GM12892 (cell line): Measurements from ENCODE around the gene C10orf90.

Experiments
- POLR2A ChIP-seq: IDR thresholded peaks from 2 replicates; pipeline ENCODE4 v1.6.1; 2011; ENCODE audit warnings: low read depth, low read length, control low read depth
- POLR2AphosphoS5 ChIP-seq: IDR thresholded peaks from 2 replicates; pipeline ENCODE4 v1.6.1; 2011; ENCODE audit warnings: low read depth, low read length, control low read depth
- TAF1 ChIP-seq: IDR thresholded peaks from 2 replicates; pipeline ENCODE4 v1.6.1; 2011; ENCODE audit warnings: low read depth, mild to moderate bottlenecking, control low read depth, low read length, borderline replicate concordance

DNA sequence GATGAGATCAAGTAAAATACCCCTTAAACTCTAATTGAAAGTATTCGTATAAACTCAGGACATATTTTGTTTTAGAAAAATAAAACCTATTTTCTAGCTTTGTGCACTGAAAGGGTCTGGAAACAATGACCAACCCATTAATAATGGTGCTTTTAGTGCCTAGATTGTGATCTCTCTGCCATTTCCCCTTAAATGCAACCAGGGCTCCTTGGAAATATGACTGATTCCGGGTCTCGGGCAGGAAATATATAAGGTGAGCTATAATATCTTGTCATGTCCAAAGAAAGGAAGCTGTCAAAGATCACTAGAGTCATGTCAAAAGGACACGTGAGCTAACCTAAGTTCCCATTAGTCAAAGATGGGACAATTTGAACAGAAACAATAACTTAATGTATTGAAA, 269.9 kb downstream of the C10orf90 start:
- TF ChIP-seq POLR2A (no peak), TAF1 (no peak), POLR2AphosphoS5 (no peak)
